GM19438 (cell line): ENCODE measurements around the gene RBP3.

Source experiments
- ATAC-seq: cut with Tn5 transposase; IDR thresholded peaks from one replicate; pipeline ENCODE4 v1.9.1; 2021; ENCODE audit warnings: low read depth; ENCODE audit not compliant: unreplicated experiment

RBP3 gene

DNA sequence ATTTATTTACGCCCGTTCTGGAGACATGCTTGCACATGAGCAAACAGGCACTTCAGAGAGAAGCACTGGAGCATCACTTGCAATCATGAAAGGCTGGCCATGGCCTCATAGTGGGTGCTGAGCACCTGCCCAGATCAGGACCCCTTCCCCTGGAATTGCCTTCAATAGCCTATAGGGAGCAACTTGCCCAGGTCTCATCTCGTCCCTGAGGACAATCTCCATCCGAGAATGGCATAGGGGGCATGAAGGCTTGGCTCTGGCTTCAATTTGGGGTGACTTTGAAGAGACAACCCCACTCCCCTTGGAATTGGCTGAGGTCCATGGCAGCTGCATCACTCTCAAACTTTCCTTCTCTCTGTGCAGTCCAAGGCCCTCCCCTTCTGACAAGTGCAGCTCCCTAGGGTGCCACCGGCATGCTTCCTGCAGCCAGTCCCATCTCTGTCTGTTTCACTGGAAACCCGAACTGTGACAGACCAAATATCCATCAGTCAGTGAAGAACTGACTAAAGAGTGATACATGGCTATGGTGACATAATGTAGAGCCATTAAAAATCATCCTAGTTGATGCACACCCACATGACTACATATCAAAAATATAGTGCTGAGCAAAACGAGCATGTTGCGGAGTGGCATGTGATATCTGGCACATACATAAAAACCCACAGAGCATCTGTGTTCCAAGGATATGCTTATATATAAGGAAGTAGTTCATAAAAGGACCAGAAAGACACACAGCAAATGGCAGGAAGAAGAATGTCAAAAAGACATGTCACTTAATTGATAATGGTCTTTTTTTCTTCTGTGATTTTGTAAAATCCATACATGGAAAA is 13.5 kb upstream of the RBP3 start:
- ATAC-seq: no peak

DNA sequence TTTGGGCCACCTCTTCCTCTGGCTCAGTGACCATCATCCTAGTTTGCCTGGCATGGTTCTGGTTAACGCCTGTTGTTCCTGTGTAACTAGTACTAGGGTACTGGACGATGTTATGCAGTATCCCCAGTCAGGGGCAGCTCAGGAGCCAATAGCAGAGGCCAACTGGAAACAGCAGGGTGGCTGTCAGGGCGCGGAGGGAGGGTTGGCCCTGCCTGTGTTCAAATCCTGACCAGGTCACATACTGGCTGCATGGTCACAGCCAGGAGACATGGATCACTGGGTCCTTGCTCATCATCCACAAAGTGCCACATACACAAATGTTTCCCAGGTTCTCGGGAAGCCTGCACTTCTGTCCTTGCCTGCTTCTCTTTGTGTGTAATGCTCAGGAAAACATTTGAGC is 12.3 kb upstream of the RBP3 start:
- no peak for ATAC-seq

GRCh38 chr10:47336387-47337134 is 11.6 kb upstream of the RBP3 start:
- no peak for ATAC-seq

DNA sequence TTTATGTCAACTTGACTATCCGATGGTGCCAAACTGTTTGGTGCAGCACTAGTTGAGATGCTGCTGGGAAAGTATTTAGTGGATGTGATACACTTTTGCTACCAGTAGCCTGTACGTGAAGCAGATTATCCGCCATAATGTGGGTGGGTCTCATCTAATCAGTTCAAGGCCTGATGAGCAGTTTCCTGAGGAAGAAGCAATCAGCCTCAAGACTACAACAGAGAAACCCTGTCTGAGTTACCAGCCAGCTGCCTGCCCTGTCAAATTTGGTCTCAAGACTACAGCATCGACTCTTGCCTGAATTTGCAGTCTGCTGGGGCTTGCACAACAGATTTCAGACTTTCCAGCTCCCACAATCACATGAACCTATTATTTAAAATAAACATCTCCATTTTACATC is 10.9 kb upstream of the RBP3 start:
- no peak for ATAC-seq

DNA sequence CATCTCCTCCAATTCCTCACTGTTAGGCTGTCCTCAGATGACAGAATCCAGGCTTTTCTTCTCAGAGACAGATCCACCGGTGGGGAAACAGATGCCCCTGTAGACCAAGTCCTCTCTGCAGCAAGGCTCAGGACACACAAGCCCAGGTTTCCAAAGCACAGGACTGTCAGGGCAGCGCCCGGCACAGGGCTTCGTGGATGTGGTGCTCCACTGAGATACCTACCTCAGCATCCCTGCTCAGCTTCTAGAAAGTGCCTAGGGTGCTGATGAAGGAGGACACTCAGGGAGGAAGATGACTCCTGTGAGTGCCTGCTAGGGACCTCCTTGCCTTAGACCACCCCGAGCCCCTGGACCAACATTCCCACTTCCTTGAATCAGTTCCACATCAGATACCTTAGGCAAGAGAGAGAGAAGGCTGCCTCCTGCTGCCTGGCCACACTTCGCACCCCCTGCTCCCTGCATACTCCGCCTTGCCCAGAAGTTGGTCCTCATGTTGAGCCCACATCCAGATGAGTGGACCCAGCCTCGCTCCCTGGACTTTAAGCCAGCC is 8.9 kb upstream of the RBP3 start:
- ATAC-seq: no peak

- no peak for ATAC-seq
These were observed 8.2 kb upstream of the RBP3 start for GRCh38 chr10:47339759-47340607.

GRCh38 chr10:47340608-47341170 is 7.5 kb upstream of the RBP3 start:
- ATAC-seq: no peak

DNA sequence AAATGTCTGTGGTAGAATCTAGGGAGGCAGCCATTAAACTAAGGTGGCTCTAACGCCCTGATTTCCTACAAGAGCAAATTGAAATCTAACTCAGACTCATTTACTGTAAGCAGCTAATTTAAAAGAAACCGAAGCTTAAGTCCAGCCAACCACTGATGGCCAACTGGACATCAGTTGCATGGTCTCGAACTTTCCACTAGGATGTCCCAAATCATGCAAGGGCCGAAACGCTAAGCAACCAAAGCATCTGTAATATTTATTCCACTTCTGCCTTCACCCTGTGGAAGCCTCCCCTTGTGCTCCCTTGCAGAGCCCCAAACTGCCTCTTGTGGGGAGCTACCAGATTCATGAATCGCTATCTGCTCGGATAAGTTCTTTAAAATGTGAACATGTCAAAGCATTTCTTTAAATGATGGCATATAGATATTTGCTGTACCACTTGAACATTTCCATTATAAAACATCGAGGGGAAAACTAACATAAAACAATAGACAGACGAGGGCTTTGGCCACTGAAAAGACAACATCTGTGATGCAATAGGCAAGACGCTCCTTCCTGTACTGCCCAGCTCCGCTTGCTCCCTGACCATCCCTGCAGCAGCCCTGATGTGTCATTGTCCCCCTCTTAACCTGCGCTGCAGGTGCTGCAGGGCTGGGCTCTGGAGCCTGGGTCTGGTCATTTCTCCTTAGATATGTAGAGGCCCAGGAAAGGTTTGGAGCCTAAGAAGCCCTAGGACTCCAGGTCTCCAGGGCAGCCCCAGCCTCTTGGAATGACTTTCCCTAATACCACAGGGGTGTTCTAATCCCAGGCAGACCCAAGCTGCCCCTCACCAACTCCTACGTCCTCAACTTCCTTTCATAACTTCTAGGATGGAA is 2.9 kb upstream of the RBP3 start:
- no peak for ATAC-seq

GRCh38 chr10:47346581-47347302 is 1.4 kb upstream of the RBP3 start:
- no peak for ATAC-seq

- no peak for ATAC-seq
These were observed 874 bp upstream of the RBP3 start for GRCh38 chr10:47347303-47347675.

GRCh38 chr10:47348661-47349470 is 703 bp downstream of the RBP3 start:
- no peak for ATAC-seq

- no peak for ATAC-seq
These were observed 1.4 kb downstream of the RBP3 start for GRCh38 chr10:47349516-47349915.

DNA sequence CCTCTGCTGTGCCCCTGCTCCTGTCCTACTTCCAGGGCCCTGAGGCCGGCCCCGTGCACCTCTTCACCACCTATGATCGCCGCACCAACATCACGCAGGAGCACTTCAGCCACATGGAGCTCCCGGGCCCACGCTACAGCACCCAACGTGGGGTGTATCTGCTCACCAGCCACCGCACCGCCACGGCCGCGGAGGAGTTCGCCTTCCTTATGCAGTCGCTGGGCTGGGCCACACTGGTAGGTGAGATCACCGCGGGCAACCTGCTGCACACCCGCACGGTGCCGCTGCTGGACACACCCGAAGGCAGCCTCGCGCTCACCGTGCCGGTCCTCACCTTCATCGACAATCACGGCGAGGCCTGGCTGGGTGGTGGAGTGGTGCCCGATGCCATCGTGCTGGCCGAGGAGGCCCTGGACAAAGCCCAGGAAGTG is 1.8 kb downstream of the RBP3 start:
- no peak for ATAC-seq

DNA sequence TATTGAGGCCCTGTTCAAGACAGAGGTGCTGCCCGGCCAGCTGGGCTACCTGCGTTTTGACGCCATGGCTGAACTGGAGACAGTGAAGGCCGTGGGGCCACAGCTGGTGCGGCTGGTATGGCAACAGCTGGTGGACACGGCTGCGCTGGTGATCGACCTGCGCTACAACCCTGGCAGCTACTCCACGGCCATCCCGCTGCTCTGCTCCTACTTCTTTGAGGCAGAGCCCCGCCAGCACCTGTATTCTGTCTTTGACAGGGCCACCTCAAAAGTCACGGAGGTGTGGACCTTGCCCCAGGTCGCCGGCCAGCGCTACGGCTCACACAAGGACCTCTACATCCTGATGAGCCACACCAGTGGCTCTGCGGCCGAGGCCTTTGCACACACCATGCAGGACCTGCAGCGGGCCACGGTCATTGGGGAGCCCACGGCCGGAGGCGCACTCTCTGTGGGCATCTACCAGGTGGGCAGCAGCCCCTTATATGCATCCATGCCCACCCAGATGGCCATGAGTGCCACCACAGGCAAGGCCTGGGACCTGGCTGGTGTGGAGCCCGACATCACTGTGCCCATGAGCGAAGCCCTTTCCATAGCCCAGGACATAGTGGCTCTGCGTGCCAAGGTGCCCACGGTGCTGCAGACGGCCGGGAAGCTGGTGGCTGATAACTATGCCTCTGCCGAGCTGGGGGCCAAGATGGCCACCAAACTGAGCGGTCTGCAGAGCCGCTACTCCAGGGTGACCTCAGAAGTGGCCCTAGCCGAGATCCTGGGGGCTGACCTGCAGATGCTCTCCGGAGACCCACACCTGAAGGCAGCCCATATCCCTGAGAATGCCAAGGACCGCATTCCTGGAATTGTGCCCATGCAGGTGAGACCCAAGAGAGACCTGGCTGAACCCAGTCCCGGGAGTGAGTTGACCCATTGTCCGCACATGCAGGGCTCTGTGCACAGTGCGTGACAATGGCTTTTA is 2.8 kb downstream of the RBP3 start:
- ATAC-seq: no peak

- ATAC-seq: no peak
These were observed 4.0 kb downstream of the RBP3 start for GRCh38 chr10:47351899-47352815.

DNA sequence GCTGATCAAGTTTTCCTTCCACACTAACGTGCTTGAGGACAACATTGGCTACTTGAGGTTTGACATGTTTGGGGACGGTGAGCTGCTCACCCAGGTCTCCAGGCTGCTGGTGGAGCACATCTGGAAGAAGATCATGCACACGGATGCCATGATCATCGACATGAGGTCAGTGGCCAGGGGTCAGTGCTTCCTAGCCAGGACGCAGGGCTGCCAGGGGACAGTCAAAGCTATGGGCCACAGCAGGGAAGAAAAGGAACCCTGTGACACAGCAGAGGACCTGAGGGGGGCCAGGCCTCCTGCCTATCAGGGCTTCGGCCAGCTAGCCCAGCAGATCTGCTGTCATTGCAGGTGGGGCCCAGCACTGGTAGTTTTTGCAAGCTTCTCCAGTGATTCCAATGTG is 5.2 kb downstream of the RBP3 start:
- ATAC-seq: no peak
